ENCODE results near the gene SESN3.

GRCh38 chr11:95245581-95245980 is 14.6 kb upstream of the SESN3 start:
- TF ChIP-seq, protein P1, sequence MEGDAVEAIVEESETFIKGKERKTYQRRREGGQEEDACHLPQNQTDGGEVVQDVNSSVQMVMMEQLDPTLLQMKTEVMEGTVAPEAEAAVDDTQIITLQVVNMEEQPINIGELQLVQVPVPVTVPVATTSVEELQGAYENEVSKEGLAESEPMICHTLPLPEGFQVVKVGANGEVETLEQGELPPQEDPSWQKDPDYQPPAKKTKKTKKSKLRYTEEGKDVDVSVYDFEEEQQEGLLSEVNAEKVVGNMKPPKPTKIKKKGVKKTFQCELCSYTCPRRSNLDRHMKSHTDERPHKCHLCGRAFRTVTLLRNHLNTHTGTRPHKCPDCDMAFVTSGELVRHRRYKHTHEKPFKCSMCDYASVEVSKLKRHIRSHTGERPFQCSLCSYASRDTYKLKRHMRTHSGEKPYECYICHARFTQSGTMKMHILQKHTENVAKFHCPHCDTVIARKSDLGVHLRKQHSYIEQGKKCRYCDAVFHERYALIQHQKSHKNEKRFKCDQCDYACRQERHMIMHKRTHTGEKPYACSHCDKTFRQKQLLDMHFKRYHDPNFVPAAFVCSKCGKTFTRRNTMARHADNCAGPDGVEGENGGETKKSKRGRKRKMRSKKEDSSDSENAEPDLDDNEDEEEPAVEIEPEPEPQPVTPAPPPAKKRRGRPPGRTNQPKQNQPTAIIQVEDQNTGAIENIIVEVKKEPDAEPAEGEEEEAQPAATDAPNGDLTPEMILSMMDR (IDR thresholded peaks at IDR 0.05): no peak
- TF ChIP-seq POLR2A (IDR thresholded peaks at IDR 0.05): no peak
